SHP77 treated with DMSO at 0.1 percent for 48 hours (cell line): ENCODE results near the gene MALRD1.

Experiments
- DNase-seq: peaks from one replicate; lab custom pipeline; 2025; lab: John Stamatoyannopoulos, UW

Gene MALRD1

GRCh38 chr10:19578571-19578970, 530.0 kb downstream of the MALRD1 start:
- no peak for DNase-seq

- DNase-seq: no peak
These were observed 531.4 kb downstream of the MALRD1 start for GRCh38 chr10:19579761-19580545.

GRCh38 chr10:19580691-19581090, 532.1 kb downstream of the MALRD1 start:
- DNase-seq: no peak

- no peak for DNase-seq
These were observed 540.0 kb downstream of the MALRD1 start for GRCh38 chr10:19588608-19589007.

- no peak for DNase-seq
These were observed 543.7 kb downstream of the MALRD1 start for GRCh38 chr10:19592276-19592675.

GRCh38 chr10:19595212-19595845, 546.7 kb downstream of the MALRD1 start:
- DNase-seq: no peak

GRCh38 chr10:19605806-19606205, 557.2 kb downstream of the MALRD1 start:
- DNase-seq: no peak

GRCh38 chr10:19606968-19607367, 558.4 kb downstream of the MALRD1 start:
- DNase-seq: no peak

- no peak for DNase-seq
These were observed 563.2 kb downstream of the MALRD1 start for GRCh38 chr10:19611775-19612174.

GRCh38 chr10:19616966-19617365, 568.4 kb downstream of the MALRD1 start:
- no peak for DNase-seq

- DNase-seq: no peak
These were observed 572.2 kb downstream of the MALRD1 start for GRCh38 chr10:19620811-19621210.

GRCh38 chr10:19623321-19623720, 574.7 kb downstream of the MALRD1 start:
- DNase-seq: no peak

GRCh38 chr10:19626156-19626555, 577.6 kb downstream of the MALRD1 start:
- no peak for DNase-seq

- DNase-seq: no peak
These were observed 580.4 kb downstream of the MALRD1 start for GRCh38 chr10:19628767-19629560.

- DNase-seq: no peak
These were observed 581.0 kb downstream of the MALRD1 start for GRCh38 chr10:19629567-19629966.

- no peak for DNase-seq
These were observed 585.6 kb downstream of the MALRD1 start for GRCh38 chr10:19634163-19634562.

- DNase-seq: no peak
These were observed 589.7 kb downstream of the MALRD1 start for GRCh38 chr10:19638182-19638895.

- DNase-seq: no peak
These were observed 590.3 kb downstream of the MALRD1 start for GRCh38 chr10:19638896-19639233.

- DNase-seq: no peak
These were observed 592.1 kb downstream of the MALRD1 start for GRCh38 chr10:19640566-19641263.

GRCh38 chr10:19651549-19651948, 602.9 kb downstream of the MALRD1 start:
- no peak for DNase-seq

GRCh38 chr10:19652750-19653149, 604.1 kb downstream of the MALRD1 start:
- no peak for DNase-seq

- DNase-seq: no peak
These were observed 605.3 kb downstream of the MALRD1 start for GRCh38 chr10:19653931-19654330.
